Activated naive CD8-positive, alpha-beta T cell treated with anti-CD3 and anti-CD28 coated beads for 36 hours (primary cell): Measurements from ENCODE around the gene RRAS2. TPM values are rescaled to one million over a fixed set of nuclear protein-coding genes. Genes with fewer than 3 reads are reported as not detected.
A peak's percentile ranks its signal among the peaks of the same experiment; 100 is the strongest.
"Not testable (repeated sequence)": the region's sequence is repeated elsewhere in the genome, so short reads cannot be mapped to it uniquely, and the experiment has no call there.

Source experiments
- DNase-seq: peaks from one replicate; pipeline ENCODE4 v3.0.0; 2021
- H3K27ac Mint-ChIP-seq: one replicate; pipeline ENCODE4 v1.8.0; 2022; ENCODE audit warnings: mild to moderate bottlenecking, moderate library complexity, mixed read lengths
- H3K27me3 Mint-ChIP-seq: one replicate; pipeline ENCODE4 v1.8.0; 2022; ENCODE audit warnings: mild to moderate bottlenecking, mixed read lengths
- H3K36me3 Mint-ChIP-seq: one replicate; pipeline ENCODE4 v1.8.0; 2021; ENCODE audit warnings: mild to moderate bottlenecking, mixed read lengths
- H3K4me1 Mint-ChIP-seq: one replicate; pipeline ENCODE4 v1.8.0; 2021; ENCODE audit warnings: mixed read lengths
- H3K4me3 Mint-ChIP-seq: one replicate; pipeline ENCODE4 v1.8.0; 2022; ENCODE audit warnings: mild to moderate bottlenecking, moderate library complexity, mixed read lengths
- H3K9me3 Mint-ChIP-seq: one replicate; pipeline ENCODE4 v1.8.0; 2022; ENCODE audit warnings: mixed read lengths
- total RNA-seq, 2 experiments: library from RNA; stranded (reverse); gene quantifications; one replicate each; pipeline ENCODE4 v1.2.3, GENCODE V29; 2021

RRAS2 gene
- total RNA-seq, 2 experiments from 2014 or later: 70.7 to 72.7 TPM

DNA sequence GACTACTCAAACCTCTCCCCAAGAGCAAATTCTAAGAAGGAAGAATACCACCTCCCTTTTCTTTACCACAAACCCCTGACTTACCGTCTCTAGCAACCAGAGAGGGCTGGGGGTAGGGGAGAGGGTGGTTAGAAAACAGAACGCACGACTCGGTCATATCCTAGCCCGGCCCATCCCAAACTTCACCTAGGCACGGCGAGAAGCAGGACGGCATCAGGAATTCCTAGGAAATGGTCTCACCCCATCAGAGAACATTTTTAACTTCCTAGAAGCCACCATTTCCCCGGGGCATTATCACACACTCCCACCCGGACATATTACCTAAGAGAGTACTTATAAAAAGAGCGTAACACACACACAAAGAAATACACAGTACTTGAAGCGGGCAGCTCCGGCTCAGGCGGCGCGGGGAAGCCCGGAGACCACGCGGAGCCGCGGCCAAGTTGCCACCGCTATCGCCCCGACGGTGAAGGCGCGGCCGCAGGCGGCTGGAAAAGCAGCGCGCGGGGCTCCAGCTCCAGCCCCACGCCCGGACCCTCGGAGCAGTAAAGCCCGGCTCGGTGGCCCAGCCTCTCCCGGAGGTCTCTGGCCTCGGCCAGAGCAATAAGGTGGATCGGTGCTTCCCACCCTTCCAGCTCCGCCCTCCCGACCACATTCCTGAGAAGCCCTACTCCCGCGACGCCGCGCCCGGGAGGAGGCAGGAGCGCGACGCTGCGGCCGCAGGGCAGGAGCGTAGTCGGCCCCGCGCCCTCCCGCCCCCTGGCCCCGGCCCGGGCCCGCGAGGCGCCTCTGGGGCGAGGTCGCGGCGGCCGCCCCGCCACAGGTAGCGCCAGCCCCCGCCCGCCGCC, 878 bp downstream of the RRAS2 start:
- H3K4me3 Mint-ChIP-seq: peak overlapping the region; percentile 91
- DNase-seq: peak; percentile 54
- peaks cover 36% of the 10 kb centered on the region for H3K4me1 Mint-ChIP-seq

DNA sequence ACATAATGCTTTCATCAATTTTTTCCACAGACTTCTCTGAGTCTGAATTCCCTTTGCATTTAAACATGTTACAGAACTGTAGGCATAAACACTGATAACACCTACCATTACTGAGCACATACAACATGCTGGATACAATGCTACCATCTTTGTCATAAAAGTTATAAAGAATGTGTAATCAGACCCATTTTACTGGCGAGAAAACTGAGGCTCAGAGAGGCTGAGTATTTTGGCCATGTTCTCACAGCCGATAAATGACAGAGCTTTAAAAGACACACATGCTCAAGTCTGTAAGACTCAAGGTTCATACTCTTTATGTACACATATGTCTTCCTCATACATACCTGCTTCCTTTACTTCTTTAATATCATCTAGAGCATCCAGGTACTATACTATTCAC, 2.6 kb downstream of the RRAS2 start:
- Mint-ChIP-seq H3K9me3 (no peaks in the 10 kb centered on the region), H3K4me3 (peak overlapping the region; percentile 9), H3K27ac (no peak overlapping the region), H3K36me3 (peaks cover 22% of the 10 kb centered on the region), H3K4me1 (peaks cover 34% of the 10 kb centered on the region), H3K27me3 (peaks cover 3% of the 10 kb centered on the region)
- no peak for DNase-seq

More for the DNA sequence above, 878 bp downstream of the RRAS2 start:
- H3K36me3 Mint-ChIP-seq: peaks cover 20% of the 10 kb centered on the region
- peaks cover 3% of the 10 kb centered on the region for H3K27me3 Mint-ChIP-seq
- peak overlapping the region; percentile 89 for H3K27ac Mint-ChIP-seq
- no peaks in the 10 kb centered on the region for H3K9me3 Mint-ChIP-seq

DNA sequence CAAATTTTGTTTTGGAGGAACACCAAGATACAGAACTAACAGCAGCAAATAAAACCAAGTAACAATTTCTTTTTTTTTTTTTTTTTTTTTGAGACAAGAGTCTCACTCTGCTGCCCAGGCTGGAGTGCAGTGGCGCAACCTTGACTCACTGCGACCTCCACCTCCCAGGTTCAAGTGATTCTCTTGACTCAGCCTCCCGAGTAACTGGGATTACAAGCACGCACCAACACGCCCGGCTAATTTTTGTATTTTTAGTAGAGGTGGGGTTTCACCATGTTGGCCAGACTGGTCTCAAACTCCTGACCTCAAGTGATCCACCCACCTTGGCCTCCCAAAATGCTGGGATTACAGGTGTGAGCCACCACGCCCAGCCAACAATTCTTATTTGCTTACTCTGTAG, 4.4 kb downstream of the RRAS2 start:
- not testable (repeated sequence) for H3K27me3 Mint-ChIP-seq, DNase-seq, H3K9me3 Mint-ChIP-seq, H3K4me3 Mint-ChIP-seq, H3K27ac Mint-ChIP-seq
- Mint-ChIP-seq H3K4me1 (peaks cover 47% of the 10 kb centered on the region), H3K36me3 (peaks cover 38% of the 10 kb centered on the region)

DNA sequence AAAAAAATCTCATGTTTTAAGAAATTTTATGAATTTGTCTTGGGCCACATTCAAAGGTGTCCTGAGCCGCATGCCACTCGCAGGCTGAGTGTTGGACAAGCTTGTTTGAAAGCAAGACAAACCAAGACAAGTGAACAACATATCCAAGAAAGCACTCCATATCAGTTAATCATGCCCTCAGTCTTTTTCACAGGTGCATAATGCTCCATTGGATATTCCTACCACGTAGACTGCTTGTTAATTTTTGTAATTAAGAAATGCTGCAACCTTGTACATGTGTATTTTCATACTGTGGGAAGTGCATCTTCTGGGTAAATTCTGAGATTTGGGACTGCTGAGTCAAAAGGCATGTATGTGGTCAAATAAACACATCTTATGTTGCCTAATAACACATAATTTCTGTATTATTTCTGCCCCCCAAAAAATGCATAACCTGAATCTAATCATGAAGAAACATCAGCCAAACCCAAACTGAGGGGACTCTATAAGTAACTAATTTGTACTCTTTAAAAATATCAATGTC, 8.2 kb downstream of the RRAS2 start:
- DNase-seq: no peak
- Mint-ChIP-seq H3K27me3 (no peaks in the 10 kb centered on the region), H3K4me1 (peaks cover 36% of the 10 kb centered on the region), H3K27ac (no peak overlapping the region), H3K9me3 (peaks cover 12% of the 10 kb centered on the region), H3K36me3 (peaks cover 51% of the 10 kb centered on the region), H3K4me3 (no peak overlapping the region)

DNA sequence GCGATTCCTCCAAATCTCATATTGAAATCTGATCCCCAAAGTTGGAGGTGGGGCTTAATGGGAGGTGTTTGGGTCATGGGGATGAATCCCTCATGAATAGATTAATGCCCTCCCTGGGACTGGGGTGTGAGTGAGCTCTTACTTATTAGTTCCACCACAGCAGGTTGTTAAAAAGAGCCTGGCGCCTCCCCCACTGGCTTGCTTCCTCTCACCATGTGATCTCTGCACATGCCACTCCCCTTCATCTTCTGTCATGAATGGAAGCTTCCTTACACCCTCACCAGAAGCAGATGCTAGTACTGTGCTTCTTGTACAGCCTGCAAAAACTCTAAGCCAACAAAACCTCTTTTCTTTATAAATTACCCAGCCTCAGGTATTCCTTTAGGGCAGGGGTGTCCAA, 8.8 kb downstream of the RRAS2 start:
- Mint-ChIP-seq H3K27me3 (no peaks in the 10 kb centered on the region), H3K36me3 (peaks cover 55% of the 10 kb centered on the region), H3K9me3 (peaks cover 16% of the 10 kb centered on the region), H3K4me3 (no peak overlapping the region), H3K27ac (peak overlapping the region; percentile 6), H3K4me1 (peaks cover 34% of the 10 kb centered on the region)
- DNase-seq: no peak

DNA sequence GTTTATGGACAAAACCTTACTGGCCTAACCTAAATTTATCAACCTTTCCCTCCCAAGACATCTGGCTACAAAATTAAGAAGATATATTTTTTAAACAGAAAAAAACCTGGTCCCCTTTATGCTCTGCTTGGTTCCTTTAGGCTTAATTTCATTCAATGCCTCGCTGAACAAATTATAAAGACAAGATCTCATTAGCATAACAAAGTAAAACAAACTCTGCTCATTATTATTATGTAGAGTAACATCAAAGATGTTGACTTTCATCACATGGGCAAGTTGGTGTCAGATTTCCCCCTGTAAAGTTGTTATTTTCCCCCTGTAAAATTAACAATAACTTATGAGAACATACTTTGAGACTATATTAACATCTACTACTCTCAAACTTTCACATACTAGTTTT, 11.0 kb downstream of the RRAS2 start:
- DNase-seq: no peak
- peaks cover 26% of the 10 kb centered on the region for H3K9me3 Mint-ChIP-seq
- H3K27ac Mint-ChIP-seq: no peak overlapping the region
- no peaks in the 10 kb centered on the region for H3K27me3 Mint-ChIP-seq
- peaks cover 59% of the 10 kb centered on the region for H3K36me3 Mint-ChIP-seq
- H3K4me3 Mint-ChIP-seq: no peak overlapping the region
- peaks cover 38% of the 10 kb centered on the region for H3K4me1 Mint-ChIP-seq

DNA sequence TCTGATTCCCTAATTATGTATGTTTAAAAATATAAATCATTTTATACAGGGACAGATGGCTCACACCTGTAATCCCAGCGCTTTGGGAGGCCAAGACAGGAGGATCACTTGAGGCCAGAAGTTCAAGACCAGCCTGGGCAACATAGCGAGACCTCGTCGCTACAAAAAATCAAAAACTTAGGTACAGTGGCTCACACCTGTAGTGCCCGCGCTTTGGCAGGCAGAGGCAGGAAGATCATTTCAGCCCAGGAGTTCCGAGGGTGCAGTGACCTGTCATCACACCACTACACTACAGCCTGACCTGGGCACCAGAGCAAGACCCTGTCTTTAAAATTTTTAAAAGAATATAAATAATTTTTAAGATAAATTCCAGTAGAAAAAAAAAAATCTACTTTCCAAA, 11.5 kb downstream of the RRAS2 start:
- peaks cover 41% of the 10 kb centered on the region for H3K4me1 Mint-ChIP-seq
- no peaks in the 10 kb centered on the region for H3K27me3 Mint-ChIP-seq
- H3K4me3 Mint-ChIP-seq: no peak overlapping the region
- H3K27ac Mint-ChIP-seq: no peak overlapping the region
- H3K36me3 Mint-ChIP-seq: peaks cover 59% of the 10 kb centered on the region
- DNase-seq: no peak
- H3K9me3 Mint-ChIP-seq: peaks cover 26% of the 10 kb centered on the region

DNA sequence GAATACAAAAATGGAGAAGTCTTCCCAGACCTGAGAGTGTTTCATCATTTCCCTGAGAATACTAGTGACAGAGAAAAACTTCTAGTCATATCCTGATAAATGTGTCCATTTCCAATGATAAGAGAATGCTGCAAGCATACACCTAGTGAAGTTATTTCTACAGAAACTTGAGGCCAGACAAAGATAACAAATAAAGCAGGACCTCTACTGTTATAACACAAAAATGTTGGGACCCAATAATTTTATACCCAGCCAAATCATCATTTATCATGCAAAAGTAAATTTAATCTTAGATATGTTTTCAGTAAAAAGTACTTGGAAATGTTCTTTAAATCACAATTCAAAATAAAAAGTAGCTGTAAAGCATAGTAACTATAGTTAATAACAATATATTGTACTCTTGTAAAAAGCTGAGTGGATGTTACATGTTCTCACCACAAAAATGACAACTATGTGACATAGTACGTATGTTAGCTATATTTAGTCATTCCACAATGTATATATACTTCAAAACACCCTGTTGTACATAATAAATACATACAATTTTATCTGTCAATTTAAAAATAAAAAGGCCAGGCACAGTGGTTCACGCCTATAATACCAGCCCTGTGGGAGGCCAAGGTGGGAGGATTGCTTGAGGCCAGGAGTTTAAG, 12.6 kb downstream of the RRAS2 start:
- Mint-ChIP-seq H3K27ac (no peak overlapping the region), H3K36me3 (peaks cover 64% of the 10 kb centered on the region), H3K27me3 (no peaks in the 10 kb centered on the region), H3K4me3 (no peak overlapping the region), H3K9me3 (peaks cover 26% of the 10 kb centered on the region), H3K4me1 (peaks cover 48% of the 10 kb centered on the region)
- DNase-seq: no peak

- Mint-ChIP-seq H3K27ac (no peak overlapping the region), H3K4me3 (no peak overlapping the region), H3K36me3 (peaks cover 65% of the 10 kb centered on the region)
Measured at GRCh38 chr11:14345668-14346067, 13.3 kb downstream of the RRAS2 start.

GRCh38 chr11:14345016-14345415, 14.0 kb downstream of the RRAS2 start:
- not testable (repeated sequence) for H3K27me3 Mint-ChIP-seq, H3K4me3 Mint-ChIP-seq, DNase-seq, H3K27ac Mint-ChIP-seq
- peaks cover 46% of the 10 kb centered on the region for H3K4me1 Mint-ChIP-seq
- H3K9me3 Mint-ChIP-seq: peaks cover 33% of the 10 kb centered on the region
- peaks cover 64% of the 10 kb centered on the region for H3K36me3 Mint-ChIP-seq

More at GRCh38 chr11:14345668-14346067, 13.3 kb downstream of the RRAS2 start:
- no peak for DNase-seq
- Mint-ChIP-seq H3K4me1 (peaks cover 49% of the 10 kb centered on the region), H3K9me3 (peaks cover 30% of the 10 kb centered on the region), H3K27me3 (no peaks in the 10 kb centered on the region)

DNA sequence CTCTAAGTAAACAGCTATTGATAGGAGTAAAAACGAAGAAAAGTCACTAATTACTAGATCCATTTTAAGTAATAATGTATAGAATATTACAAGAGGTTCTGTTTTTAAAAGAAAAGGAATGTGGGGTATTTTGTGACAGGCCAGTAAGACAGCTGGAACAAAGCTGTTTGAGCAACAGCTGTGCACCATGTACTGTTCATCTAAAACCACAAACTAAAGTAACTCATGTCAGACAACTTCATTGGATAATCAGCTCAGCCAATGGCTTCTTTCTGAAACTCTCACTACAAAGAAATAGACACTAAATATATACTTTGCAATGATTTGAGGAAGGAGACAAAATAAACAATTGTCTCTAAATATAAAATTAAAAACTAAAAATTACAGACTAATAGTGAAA, 16.1 kb downstream of the RRAS2 start:
- DNase-seq: no peak
- Mint-ChIP-seq H3K4me1 (peaks cover 48% of the 10 kb centered on the region), H3K9me3 (peaks cover 27% of the 10 kb centered on the region), H3K27me3 (no peaks in the 10 kb centered on the region), H3K4me3 (no peak overlapping the region), H3K27ac (no peak overlapping the region), H3K36me3 (peaks cover 57% of the 10 kb centered on the region)

- Mint-ChIP-seq H3K4me3 (no peak overlapping the region), H3K27ac (peak overlapping the region; percentile 16), H3K9me3 (peaks cover 31% of the 10 kb centered on the region), H3K27me3 (no peaks in the 10 kb centered on the region), H3K4me1 (peaks cover 52% of the 10 kb centered on the region), H3K36me3 (peaks cover 58% of the 10 kb centered on the region)
- no peak for DNase-seq
Measured at GRCh38 chr11:14341968-14342367, 17.0 kb downstream of the RRAS2 start.

GRCh38 chr11:14340721-14341120, 18.3 kb downstream of the RRAS2 start:
- H3K36me3 Mint-ChIP-seq: peaks cover 63% of the 10 kb centered on the region
- H3K9me3 Mint-ChIP-seq: peaks cover 36% of the 10 kb centered on the region
- peaks cover 62% of the 10 kb centered on the region for H3K4me1 Mint-ChIP-seq
- H3K27me3 Mint-ChIP-seq: no peaks in the 10 kb centered on the region
- no peak overlapping the region for H3K4me3 Mint-ChIP-seq
- peak overlapping the region; percentile 10 for H3K27ac Mint-ChIP-seq
- no peak for DNase-seq

DNA sequence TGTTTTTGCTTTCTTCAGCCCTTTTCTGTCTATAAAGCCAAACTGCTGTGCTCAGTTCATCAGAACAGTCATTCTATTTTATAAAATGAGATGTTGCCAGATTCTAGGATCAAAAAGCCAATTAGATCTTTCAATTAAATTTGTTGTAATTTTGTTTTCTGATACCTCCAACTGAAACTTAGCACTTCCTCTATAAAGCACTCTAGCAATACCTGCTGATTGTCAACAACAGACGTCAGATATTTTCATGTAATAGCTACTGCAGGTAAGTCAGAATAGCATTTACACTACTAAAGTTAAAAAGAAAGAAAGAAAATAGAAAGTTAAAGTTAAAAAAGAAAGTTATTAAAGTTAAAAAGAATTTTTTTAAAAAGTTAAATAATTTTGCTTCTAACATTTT, 19.6 kb downstream of the RRAS2 start:
- Mint-ChIP-seq H3K36me3 (peaks cover 64% of the 10 kb centered on the region), H3K27me3 (no peaks in the 10 kb centered on the region), H3K27ac (no peak overlapping the region), H3K4me1 (peaks cover 67% of the 10 kb centered on the region), H3K4me3 (no peak overlapping the region), H3K9me3 (peaks cover 41% of the 10 kb centered on the region)
- no peak for DNase-seq
